Fibroblast of lung (primary cell): ENCODE data around the gene VSIG10L2. TPM values are rescaled to one million over a fixed set of nuclear protein-coding genes. Genes with fewer than 3 reads are reported as not detected.
A peak's percentile ranks its signal among the peaks of the same experiment; 100 is the strongest.

Source experiments
- DNase-seq, 2 donors: peaks; one replicate each; pipeline versions ENCODE4 v3.0.0 to v3.0.0-alpha.2; 2010; ENCODE audit warnings: low read depth in 2 of 2
- H2AFZ ChIP-seq: 2 replicates; pipeline ENCODE4 v1.5.1; 2012; ENCODE audit warnings: low read length, control low read depth, inconsistent platforms
- H3K27ac ChIP-seq: 2 replicates; pipeline ENCODE4 v1.5.1; 2011; ENCODE audit warnings: low read length, control low read depth; ENCODE audit not compliant: insufficient read depth
- H3K27me3 ChIP-seq: 2 replicates; pipeline ENCODE4 v1.5.1; 2011; ENCODE audit warnings: mild to moderate bottlenecking, low read length; ENCODE audit not compliant: control insufficient read depth, insufficient read depth
- H3K36me3 ChIP-seq: 2 replicates; pipeline ENCODE4 v1.5.1; 2011; ENCODE audit warnings: low read length; ENCODE audit not compliant: control insufficient read depth, insufficient read depth
- H3K4me1 ChIP-seq: 2 replicates; pipeline ENCODE4 v1.5.1; 2011; ENCODE audit warnings: low read length; ENCODE audit not compliant: control insufficient read depth, insufficient read depth; ENCODE audit errors: extremely low read depth
- H3K4me2 ChIP-seq: 2 replicates; pipeline ENCODE4 v1.5.1; 2011; ENCODE audit warnings: low read length, control low read depth; ENCODE audit not compliant: insufficient read depth; ENCODE audit errors: extremely low read depth
- H3K4me3 ChIP-seq, 4 experiments: fragments of 200-600 bp in 1 of 4; sonication (generic) in 1 of 4; replicated peaks in 1 of 4; 2 replicates each; pipeline ENCODE4 v1.5.1; 2011 to 2016; ENCODE audit warnings: low read length in 4 of 4, low read depth in 3 of 4, mild to moderate bottlenecking in 3 of 4, control low read depth in 2 of 4, inconsistent platforms in 1 of 4, mixed read lengths in 1 of 4; ENCODE audit not compliant: insufficient read depth in 1 of 4; ENCODE audit errors: control extremely low read depth in 1 of 4
- H3K79me2 ChIP-seq: 2 replicates; pipeline ENCODE4 v1.5.1; 2012; ENCODE audit warnings: mild to moderate bottlenecking, low read length, inconsistent platforms; ENCODE audit not compliant: control insufficient read depth, insufficient read depth
- H3K9ac ChIP-seq: 2 replicates; pipeline ENCODE4 v1.5.1; 2011; ENCODE audit warnings: mild to moderate bottlenecking, low read length, control low read depth; ENCODE audit not compliant: insufficient read depth
- H3K9me3 ChIP-seq: 2 replicates; pipeline ENCODE4 v1.5.1; 2012; ENCODE audit warnings: low read depth, low read length; ENCODE audit not compliant: control insufficient read depth, insufficient read depth
- H4K20me1 ChIP-seq: 2 replicates; pipeline ENCODE4 v1.5.1; 2011; ENCODE audit warnings: low read length; ENCODE audit not compliant: control insufficient read depth, insufficient read depth; ENCODE audit errors: extremely low read depth
- CTCF ChIP-seq, 2 donors: IDR thresholded peaks in 1 of 2; conservative IDR thresholded peaks in 1 of 2; 1 replicate in 1 of 2; 2 replicates in 1 of 2; pipeline ENCODE4 v1.5.1; 2011 to 2012; ENCODE audit warnings: low read length in 2 of 2, control low read depth in 1 of 2, inconsistent platforms in 1 of 2, low read depth in 1 of 2, mild to moderate bottlenecking in 1 of 2
- EZH2 ChIP-seq: IDR thresholded peaks from 2 replicates; pipeline ENCODE4 v1.5.1; 2012; ENCODE audit warnings: low read length, control low read depth, mild to moderate bottlenecking; ENCODE audit errors: missing control alignments
- polyA plus RNA-seq, 2 donors: library from polyadenylated mRNA; depleted of rRNA in 1 of 2; stranded (reverse) in 1 of 2; unstranded in 1 of 2; fragments of >200 nt; gene quantifications; 2 replicates each; pipeline ENCODE4 v1.2.1, GENCODE V29; 2011 to 2012; ENCODE audit warnings: missing spikeins in 1 of 2
- total RNA-seq: library from RNA; depleted of rRNA; stranded (reverse); fragments of >200 nt; gene quantifications from 2 replicates; pipeline ENCODE4 v1.2.1, GENCODE V29; 2014

VSIG10L2 gene
- total and polyA plus RNA-seq, 2 donors (not counting 1 experiment from before 2014, with no cell fraction given): not detected

GRCh38 chr11:125951731-125952130 lies 5.9 kb downstream of the VSIG10L2 start:
- Histone ChIP-seq H3K4me2 (no peak overlapping the region), H3K9ac (no peak overlapping the region)

GRCh38 chr11:125952559-125952958 lies 6.7 kb downstream of the VSIG10L2 start:
- Histone ChIP-seq H3K27me3 (peaks cover 2% of the 10 kb centered on the region), H2AFZ (no peak overlapping the region), H3K27ac (no peak overlapping the region), H3K79me2 (no peaks in the 10 kb centered on the region), H3K4me2 (no peak overlapping the region), H3K4me1 (no peaks in the 10 kb centered on the region), H4K20me1 (no peaks in the 10 kb centered on the region), H3K9ac (no peak overlapping the region), H3K36me3 (no peaks in the 10 kb centered on the region), H3K9me3 (no peaks in the 10 kb centered on the region), H3K4me3 (no peak overlapping the region)
- TF ChIP-seq EZH2 (no peak), CTCF (conservative IDR thresholded peaks at IDR 0.05 in 1 of 2, IDR thresholded peaks at IDR 0.05 in 1 of 2; ENCODE audit: low read depth in 1 of 2, low read length in 2 of 2) (no peak)
- no peak for DNase-seq

More at GRCh38 chr11:125951731-125952130, 5.9 kb downstream of the VSIG10L2 start:
- Histone ChIP-seq H3K4me3 (no peak overlapping the region), H2AFZ (no peak overlapping the region), H3K9me3 (no peaks in the 10 kb centered on the region), H3K27me3 (peaks cover 2% of the 10 kb centered on the region), H3K36me3 (no peaks in the 10 kb centered on the region), H4K20me1 (no peaks in the 10 kb centered on the region), H3K79me2 (no peaks in the 10 kb centered on the region), H3K27ac (no peak overlapping the region), H3K4me1 (no peaks in the 10 kb centered on the region)
- no peak for DNase-seq
- TF ChIP-seq EZH2: no peak
- no peak for TF ChIP-seq CTCF (conservative IDR thresholded peaks at IDR 0.05 in 1 of 2, IDR thresholded peaks at IDR 0.05 in 1 of 2; ENCODE audit: low read depth in 1 of 2, low read length in 2 of 2)

GRCh38 chr11:125952973-125953372 lies 7.1 kb downstream of the VSIG10L2 start:
- Histone ChIP-seq H3K4me1 (no peaks in the 10 kb centered on the region), H3K36me3 (no peaks in the 10 kb centered on the region), H3K79me2 (no peaks in the 10 kb centered on the region), H3K27me3 (peaks cover 2% of the 10 kb centered on the region), H2AFZ (no peak overlapping the region), H3K4me3 (no peak overlapping the region), H3K9me3 (no peaks in the 10 kb centered on the region), H3K9ac (no peak overlapping the region), H4K20me1 (no peaks in the 10 kb centered on the region), H3K4me2 (no peak overlapping the region), H3K27ac (no peak overlapping the region)
- peak in 1 of 2 donors; percentile 38 for DNase-seq
- TF ChIP-seq CTCF (conservative IDR thresholded peaks at IDR 0.05 in 1 of 2, IDR thresholded peaks at IDR 0.05 in 1 of 2; ENCODE audit: low read depth in 1 of 2, low read length in 2 of 2): no peak
- TF ChIP-seq EZH2: no peak
